PC-3 (cell line): ENCODE data around the gene KRTAP10-2.

Experiments
- CTCF ChIP-seq: fragments of 300-600 bp; sonication (generic); conservative IDR thresholded peaks from 2 replicates; pipeline ENCODE4 v1.5.1; 2017; ENCODE audit warnings: antibody characterized with exemption, low read depth, mild to moderate bottlenecking, low read length
- EZH2 ChIP-seq: fragments of 300-600 bp; sonication (generic); IDR thresholded peaks from one replicate; pipeline ENCODE4 v1.6.1; 2017; ENCODE audit warnings: antibody characterized with exemption, mild to moderate bottlenecking, low read length; ENCODE audit not compliant: unreplicated experiment

GRCh38 chr21:44551340-44551961, at the start of gene KRTAP10-2:
- TF ChIP-seq EZH2 (no peak), CTCF (no peak)
